Keratinocyte (primary cell): ENCODE measurements around the gene HORMAD2. TPM values are rescaled to one million over a fixed set of nuclear protein-coding genes. Genes with fewer than 3 reads are reported as not detected.

Experiments
- DNase-seq: peaks from one replicate; pipeline ENCODE4 v3.0.0-alpha.2; 2011; ENCODE audit warnings: low read depth, missing footprints, low spot score
- FAIRE-seq: peaks from 2 replicates; lab custom pipeline; 2011; peaks lifted over from hg19 to GRCh38; lab: Jason Lieb, UNC
- H2AFZ ChIP-seq: 2 replicates; pipeline ENCODE4 v1.6.0; 2012; ENCODE audit warnings: low read length, control low read depth, inconsistent platforms; ENCODE audit not compliant: control insufficient read depth
- H3K27ac ChIP-seq: 2 replicates; pipeline ENCODE4 v1.5.1; 2011; ENCODE audit warnings: low read length; ENCODE audit not compliant: control insufficient read depth, insufficient read depth
- H3K27me3 ChIP-seq: 3 replicates; pipeline ENCODE4 v1.6.0; 2011; ENCODE audit warnings: low read length; ENCODE audit not compliant: control insufficient read depth, insufficient read depth; ENCODE audit errors: extremely low read depth
- H3K36me3 ChIP-seq, 2 experiments: 2 replicates in 1 of 2; 3 replicates in 1 of 2; pipeline ENCODE4 v1.5.1; 2011; ENCODE audit warnings: low read length in 2 of 2, mild to moderate bottlenecking in 1 of 2; ENCODE audit not compliant: control insufficient read depth in 2 of 2, insufficient read depth in 2 of 2; ENCODE audit errors: extremely low read depth in 1 of 2
- H3K4me1 ChIP-seq: 3 replicates; pipeline ENCODE4 v1.5.1; 2011; ENCODE audit warnings: low read length; ENCODE audit not compliant: control insufficient read depth, insufficient read depth; ENCODE audit errors: extremely low read depth
- H3K4me2 ChIP-seq: 3 replicates; pipeline ENCODE4 v1.6.0; 2011; ENCODE audit warnings: low read depth, low read length; ENCODE audit not compliant: control insufficient read depth, insufficient read depth; ENCODE audit errors: extremely low read depth
- H3K4me3 ChIP-seq, 3 experiments: fragments of 200-600 bp in 1 of 3; sonication (generic) in 1 of 3; 2 replicates in 2 of 3; 3 replicates in 1 of 3; pipeline ENCODE4 v1.5.1; 2011 to 2016; ENCODE audit warnings: low read length in 3 of 3, mild to moderate bottlenecking in 3 of 3, control low read depth in 2 of 3, inconsistent platforms in 1 of 3, low read depth in 1 of 3, mixed read lengths in 1 of 3, mixed run types in 1 of 3, moderate library complexity in 1 of 3; ENCODE audit not compliant: control insufficient read depth in 2 of 3, insufficient read depth in 2 of 3; ENCODE audit errors: extremely low read depth in 1 of 3
- H3K79me2 ChIP-seq: 2 replicates; pipeline ENCODE4 v1.6.0; 2012; ENCODE audit warnings: low read length; ENCODE audit not compliant: control insufficient read depth, insufficient read depth
- H3K9ac ChIP-seq: 3 replicates; pipeline ENCODE4 v1.6.0; 2011; ENCODE audit warnings: low read length; ENCODE audit not compliant: control insufficient read depth, insufficient read depth; ENCODE audit errors: extremely low read depth
- H3K9me1 ChIP-seq: 3 replicates; pipeline ENCODE4 v1.6.0; 2011; ENCODE audit warnings: low read length; ENCODE audit not compliant: control insufficient read depth, insufficient read depth; ENCODE audit errors: extremely low read depth
- H3K9me3 ChIP-seq: 2 replicates; pipeline ENCODE4 v1.5.1; 2012; ENCODE audit warnings: low read depth, low read length; ENCODE audit not compliant: control insufficient read depth
- H4K20me1 ChIP-seq: 3 replicates; pipeline ENCODE4 v1.6.0; 2011; ENCODE audit warnings: low read length; ENCODE audit not compliant: control insufficient read depth, insufficient read depth; ENCODE audit errors: extremely low read depth
- EZH2 ChIP-seq: IDR thresholded peaks from one replicate; pipeline ENCODE4 v1.6.1; 2012; ENCODE audit warnings: inconsistent platforms, mild to moderate bottlenecking, low read length, moderate library complexity
- dilution Hi-C: fragments of 300-500 bp; cut with MboI; formaldehyde crosslinking; loops from one replicate; pipeline ENCODE4 v1.7.0; 2020; ENCODE audit warnings: low sequenced_read_pairs; ENCODE audit not compliant: extremely low pct_ligation_motif_present
- polyA plus RNA-seq, 5 experiments: library from polyadenylated mRNA; depleted of rRNA in 3 of 5; stranded (reverse) in 3 of 5; stranded (forward) in 1 of 5; unstranded in 1 of 5; fragments of >200 nt; gene quantifications; 1 replicate in 1 of 5; 2 replicates in 3 of 5; 3 replicates in 1 of 5; pipeline versions ENCODE4 v1.2.1 to v1.2.3, GENCODE V29; 2011 to 2012; ENCODE audit warnings: missing spikeins in 2 of 5, low read depth in 1 of 5, low replicate concordance in 1 of 5
- TF ChIP-seq, protein P1 (sequence below), 3 experiments: IDR thresholded peaks in 1 of 3; conservative IDR thresholded peaks in 1 of 3; optimal IDR thresholded peaks in 1 of 3; 2 replicates in 2 of 3; 3 replicates in 1 of 3; pipeline versions ENCODE3 to v1.5.1; 2011; ENCODE audit warnings: low read length in 3 of 3, mild to moderate bottlenecking in 3 of 3, moderate library complexity in 2 of 3, control low read depth in 1 of 3, inconsistent platforms in 1 of 3; ENCODE audit not compliant: insufficient read depth in 2 of 3; ENCODE audit errors: extremely low read depth in 1 of 3

The HORMAD2 gene
- polyA plus RNA-seq, 1 donor (not counting 4 experiments of a cell fraction or from before 2014, with no cell fraction given) = not detected

DNA sequence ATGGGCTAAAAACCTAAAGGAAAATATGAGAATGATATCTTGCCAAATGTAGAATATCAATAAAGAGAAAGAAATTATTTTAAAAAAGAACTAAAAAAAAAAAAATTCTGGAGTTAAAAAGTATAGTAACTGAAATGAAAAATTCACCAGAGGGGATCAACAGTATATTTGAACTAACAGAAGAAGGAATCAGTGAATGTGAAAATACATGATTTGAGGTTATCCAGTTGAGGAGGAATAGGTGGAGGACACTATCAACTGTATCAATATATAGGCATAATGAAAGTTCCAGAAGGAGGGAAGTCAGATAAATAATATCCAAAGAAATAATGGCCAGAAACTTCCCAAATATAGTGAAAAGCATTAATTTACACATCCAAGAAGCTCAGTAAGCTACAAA, 16.1 kb upstream of the HORMAD2 start:
- Histone ChIP-seq H4K20me1 (no peaks in the 10 kb centered on the region), H3K4me3 (no peak overlapping the region), H3K27ac (no peak overlapping the region), H3K9ac (no peak overlapping the region), H3K4me2 (no peak overlapping the region), H3K9me1 (no peaks in the 10 kb centered on the region), H3K36me3 (no peaks in the 10 kb centered on the region), H2AFZ (no peak overlapping the region), H3K79me2 (no peaks in the 10 kb centered on the region), H3K9me3 (no peaks in the 10 kb centered on the region), H3K4me1 (peaks cover 4% of the 10 kb centered on the region), H3K27me3 (no peaks in the 10 kb centered on the region)
- no peak for DNase-seq
- TF ChIP-seq EZH2 = no peak
- TF ChIP-seq, protein P1, sequence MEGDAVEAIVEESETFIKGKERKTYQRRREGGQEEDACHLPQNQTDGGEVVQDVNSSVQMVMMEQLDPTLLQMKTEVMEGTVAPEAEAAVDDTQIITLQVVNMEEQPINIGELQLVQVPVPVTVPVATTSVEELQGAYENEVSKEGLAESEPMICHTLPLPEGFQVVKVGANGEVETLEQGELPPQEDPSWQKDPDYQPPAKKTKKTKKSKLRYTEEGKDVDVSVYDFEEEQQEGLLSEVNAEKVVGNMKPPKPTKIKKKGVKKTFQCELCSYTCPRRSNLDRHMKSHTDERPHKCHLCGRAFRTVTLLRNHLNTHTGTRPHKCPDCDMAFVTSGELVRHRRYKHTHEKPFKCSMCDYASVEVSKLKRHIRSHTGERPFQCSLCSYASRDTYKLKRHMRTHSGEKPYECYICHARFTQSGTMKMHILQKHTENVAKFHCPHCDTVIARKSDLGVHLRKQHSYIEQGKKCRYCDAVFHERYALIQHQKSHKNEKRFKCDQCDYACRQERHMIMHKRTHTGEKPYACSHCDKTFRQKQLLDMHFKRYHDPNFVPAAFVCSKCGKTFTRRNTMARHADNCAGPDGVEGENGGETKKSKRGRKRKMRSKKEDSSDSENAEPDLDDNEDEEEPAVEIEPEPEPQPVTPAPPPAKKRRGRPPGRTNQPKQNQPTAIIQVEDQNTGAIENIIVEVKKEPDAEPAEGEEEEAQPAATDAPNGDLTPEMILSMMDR (optimal IDR thresholded peaks at IDR 0.05 in 1 of 3, IDR thresholded peaks at IDR 0.05 in 1 of 3, conservative IDR thresholded peaks at IDR 0.05 in 1 of 3; ENCODE audit: extremely low read depth in 1 of 3, insufficient read depth in 2 of 3, low read length in 3 of 3) = no peak
- FAIRE-seq = no peak
- dilution Hi-C loops = no loop called here

DNA sequence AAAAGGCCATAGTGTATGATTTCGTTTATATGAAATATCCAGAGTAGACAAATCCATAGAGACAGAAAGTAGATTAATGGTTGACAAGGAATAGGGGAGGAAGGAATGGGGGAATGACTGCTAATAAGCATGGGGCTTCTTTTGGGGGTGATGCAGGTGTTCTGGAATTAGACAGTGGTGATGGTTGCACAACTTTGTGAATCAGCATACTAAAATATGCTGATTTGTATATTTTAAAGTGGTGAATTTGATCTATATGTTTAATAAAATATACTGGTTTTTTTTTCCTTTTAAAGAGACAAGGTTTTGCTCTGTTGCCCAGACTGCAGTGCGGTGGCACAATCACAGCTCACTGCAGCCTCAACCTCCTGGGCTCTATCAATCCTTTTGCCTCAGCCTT, 6.5 kb upstream of the HORMAD2 start:
- Histone ChIP-seq H3K4me3 (no peak overlapping the region), H2AFZ (no peak overlapping the region), H3K4me2 (no peak overlapping the region), H4K20me1 (no peaks in the 10 kb centered on the region), H3K9ac (no peak overlapping the region), H3K36me3 (no peaks in the 10 kb centered on the region), H3K9me1 (no peaks in the 10 kb centered on the region), H3K79me2 (no peaks in the 10 kb centered on the region), H3K27ac (no peak overlapping the region), H3K4me1 (peaks cover 3% of the 10 kb centered on the region), H3K27me3 (peaks cover 7% of the 10 kb centered on the region), H3K9me3 (no peaks in the 10 kb centered on the region)
- DNase-seq = no peak
- dilution Hi-C loops = no loop called here
- no peak for FAIRE-seq
- no peak for TF ChIP-seq EZH2
- TF ChIP-seq, protein P1 (optimal IDR thresholded peaks at IDR 0.05 in 1 of 3, IDR thresholded peaks at IDR 0.05 in 1 of 3, conservative IDR thresholded peaks at IDR 0.05 in 1 of 3; ENCODE audit: extremely low read depth in 1 of 3, insufficient read depth in 2 of 3, low read length in 3 of 3) = no peak
